HG03457 (cell line): ENCODE measurements around the gene PDE4A.
"Not testable (repeated sequence)": the region's sequence is repeated elsewhere in the genome, so short reads cannot be mapped to it uniquely, and the experiment has no call there.

Experiments used
- ATAC-seq: cut with Tn5 transposase; IDR thresholded peaks from one replicate; pipeline ENCODE4 v1.9.1; 2021; ENCODE audit warnings: moderate number of reproducible peaks; ENCODE audit not compliant: unreplicated experiment

The PDE4A gene

GRCh38 chr19:10424011-10424637 lies 3.8 kb downstream of the PDE4A start:
- ATAC-seq = no peak

GRCh38 chr19:10427169-10427568 lies 6.8 kb downstream of the PDE4A start:
- ATAC-seq = no peak

DNA sequence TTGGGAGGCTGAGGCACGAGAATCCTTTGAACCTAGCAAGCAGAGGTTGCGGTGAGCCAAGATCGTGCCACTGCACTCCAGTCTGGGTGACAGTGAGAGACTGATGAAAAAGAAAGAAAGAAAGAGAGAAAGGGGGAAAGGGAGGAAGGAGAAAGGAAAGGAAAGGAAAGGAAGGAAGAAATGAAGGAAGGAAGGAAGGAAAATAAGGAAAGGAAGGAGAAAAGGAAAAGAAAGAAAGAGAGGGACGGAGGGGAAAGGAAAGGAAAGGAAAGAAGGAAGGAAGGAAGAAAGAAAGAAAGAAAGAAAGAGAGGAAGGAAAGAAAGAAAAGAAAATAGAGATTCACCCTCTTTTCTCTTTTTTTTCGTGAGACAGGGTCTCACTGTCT lies 8.7 kb downstream of the PDE4A start:
- ATAC-seq = no peak

GRCh38 chr19:10430505-10431253 lies 10.3 kb downstream of the PDE4A start:
- no peak for ATAC-seq

DNA sequence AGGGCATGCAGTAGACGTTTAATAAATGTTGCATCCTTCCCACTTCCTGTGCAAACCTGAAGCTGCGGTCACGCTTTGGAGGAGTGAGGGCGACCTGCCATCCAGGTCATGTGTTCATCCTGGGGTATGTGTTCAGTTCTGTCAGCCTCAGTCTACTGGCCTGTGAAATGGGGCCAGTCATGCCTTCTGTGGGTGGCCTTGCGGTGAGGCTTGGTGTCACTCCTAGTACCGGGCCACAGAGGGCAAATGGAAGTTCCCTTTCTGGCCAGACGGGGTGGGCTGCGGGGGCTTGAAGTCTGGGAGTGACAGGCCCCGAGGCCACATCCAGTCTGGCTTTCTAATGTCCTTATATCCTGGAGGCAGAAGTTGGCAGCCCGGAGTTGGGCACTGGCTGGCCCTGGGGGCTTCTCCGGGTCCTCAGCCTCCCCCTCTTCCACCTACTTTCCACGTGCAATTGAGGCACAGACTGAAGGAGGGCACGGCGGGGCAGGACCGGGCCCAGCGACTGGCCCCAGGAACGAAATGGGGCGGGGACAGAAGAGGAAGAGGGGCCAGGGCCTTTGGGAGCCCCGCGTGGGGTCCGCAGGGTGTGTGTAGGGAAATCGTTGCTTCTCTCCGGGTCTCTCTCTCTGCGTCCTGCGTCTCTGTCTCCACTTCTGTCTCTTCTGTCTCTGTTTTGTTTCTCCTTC lies 11.1 kb downstream of the PDE4A start:
- ATAC-seq = no peak

- ATAC-seq = no peak
Measured at GRCh38 chr19:10431943-10432735, 11.8 kb downstream of the PDE4A start.

DNA sequence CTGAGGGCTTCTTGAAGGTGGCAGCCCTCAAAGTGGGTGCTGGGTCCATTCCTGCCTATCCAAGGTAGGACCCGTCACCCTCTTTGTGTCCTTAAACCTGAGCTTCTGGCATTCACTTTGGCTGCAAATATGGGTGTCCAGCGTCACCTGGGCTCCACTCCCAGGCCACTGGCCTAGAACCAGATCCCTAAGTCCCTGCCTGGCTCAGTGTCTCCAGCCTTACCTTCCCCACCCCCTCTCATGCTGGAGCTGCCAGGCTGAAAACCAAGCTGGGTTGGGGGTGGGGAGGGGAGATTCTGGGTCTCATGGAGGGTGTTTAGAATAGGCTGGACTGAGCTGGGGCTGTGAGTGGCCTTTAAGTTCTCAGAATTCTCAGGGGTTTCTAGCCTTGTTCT lies 12.4 kb downstream of the PDE4A start:
- no peak for ATAC-seq

DNA sequence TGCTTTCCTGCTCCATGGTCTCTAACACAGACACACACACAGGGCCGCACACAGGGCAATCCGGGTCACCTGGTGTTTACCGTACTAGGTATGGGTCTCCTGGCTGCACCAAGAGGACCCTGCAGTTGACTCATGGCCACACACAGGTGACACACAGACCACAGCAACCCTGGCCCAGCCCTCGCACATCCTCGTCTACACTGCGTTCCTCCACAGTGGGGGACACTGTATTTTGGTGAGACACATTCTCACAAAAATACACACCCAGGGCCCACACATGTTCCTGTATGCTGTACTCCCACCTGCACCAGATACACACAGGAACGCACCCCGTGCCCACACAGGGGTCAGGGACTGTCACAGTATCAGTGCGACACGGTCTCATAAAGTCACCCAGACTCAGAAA lies 12.8 kb downstream of the PDE4A start:
- ATAC-seq = no peak

- ATAC-seq = no peak
Measured at GRCh38 chr19:10439588-10439987, 19.2 kb downstream of the PDE4A start.

DNA sequence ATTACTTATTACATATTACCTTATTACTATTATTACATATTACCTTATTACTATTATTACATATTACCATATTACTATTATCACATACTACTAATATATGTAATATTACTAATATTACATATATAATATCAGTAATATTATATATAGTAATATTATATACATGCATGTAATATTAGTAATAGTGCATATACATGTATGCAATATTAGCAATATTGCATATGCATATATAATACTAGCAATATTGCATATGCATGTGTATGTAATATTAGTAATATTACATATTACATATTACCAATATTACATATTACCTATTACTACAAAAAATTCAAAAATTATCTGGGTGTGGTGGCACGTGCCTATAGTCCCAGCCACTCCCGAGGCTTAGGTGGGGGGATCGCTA lies 22.4 kb downstream of the PDE4A start:
- ATAC-seq = no peak

- ATAC-seq = no peak
Measured at GRCh38 chr19:10449037-10449436, 28.7 kb downstream of the PDE4A start.

DNA sequence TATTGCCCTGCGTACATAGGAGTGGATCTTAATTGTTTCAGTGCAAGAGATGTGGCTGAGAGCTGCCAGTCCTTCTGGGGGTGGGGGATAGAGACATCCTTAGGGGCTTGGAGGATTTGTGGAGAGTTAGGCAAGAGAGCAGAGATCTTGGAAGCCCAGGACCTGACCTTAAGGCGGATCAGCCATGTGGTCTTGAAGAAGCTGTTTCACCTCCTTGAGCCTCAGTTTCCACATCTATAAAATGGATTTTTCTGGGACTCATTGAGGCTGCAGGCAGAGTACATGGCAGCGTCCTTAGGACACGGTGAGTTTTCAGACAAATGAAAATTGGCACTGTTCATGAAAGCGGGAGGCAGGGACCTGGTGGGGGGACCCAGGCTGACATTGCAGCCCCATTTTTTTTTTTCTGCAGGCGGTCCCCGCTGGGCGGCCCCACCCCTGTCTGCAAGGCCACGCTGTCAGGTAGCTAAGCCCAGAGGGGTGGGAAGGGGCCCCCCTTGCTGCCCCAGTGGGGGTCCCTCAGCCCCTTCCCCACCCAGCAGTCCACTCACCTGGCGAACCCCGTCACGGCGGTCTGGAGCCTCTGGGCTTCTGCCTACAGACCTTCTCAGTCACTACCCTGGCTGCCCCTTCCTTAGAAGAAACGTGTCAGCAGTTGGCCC lies 30.0 kb downstream of the PDE4A start:
- ATAC-seq = no peak

- ATAC-seq = no peak
Measured at GRCh38 chr19:10450853-10451609, 30.7 kb downstream of the PDE4A start.

GRCh38 chr19:10452726-10453618 lies 32.6 kb downstream of the PDE4A start:
- no peak for ATAC-seq

GRCh38 chr19:10453852-10454251 lies 33.5 kb downstream of the PDE4A start:
- no peak for ATAC-seq

DNA sequence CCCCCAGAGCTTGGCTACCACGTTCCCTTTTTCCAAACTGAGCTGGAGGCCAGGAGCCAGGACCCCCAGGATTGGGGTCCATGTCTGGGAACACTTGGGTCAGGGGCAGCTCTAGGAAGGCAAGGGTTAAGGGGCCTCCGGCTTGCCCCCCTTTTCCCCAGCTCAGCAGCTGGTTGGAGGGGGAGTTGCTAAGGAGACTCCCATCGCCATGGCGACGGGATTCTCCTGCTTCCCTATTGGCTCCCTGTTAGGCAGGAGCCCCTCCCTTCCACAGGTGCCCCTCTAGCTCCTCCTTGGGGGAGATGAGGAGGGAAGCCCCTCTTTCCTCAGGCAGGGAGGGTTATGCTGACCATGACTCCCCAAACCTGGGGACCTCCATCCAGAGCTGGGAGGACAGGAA lies 33.9 kb downstream of the PDE4A start:
- no peak for ATAC-seq

- not testable (repeated sequence) for ATAC-seq
Measured at GRCh38 chr19:10458733-10459132, 38.4 kb downstream of the PDE4A start.

- no peak for ATAC-seq
Measured at GRCh38 chr19:10460714-10461046, 40.3 kb downstream of the PDE4A start.
